ENCODE measurements around the gene KAT2B.
A peak's percentile ranks its signal among the peaks of the same experiment; 100 is the strongest.

Gene KAT2B

GRCh38 chr3:20130106-20130505, 89.9 kb downstream of the KAT2B start:
- DNase-seq (ENCODE audit: low read depth, low spot score): no peak
- no peak overlapping the region for H3K4me3 ChIP-seq (ENCODE audit: low read depth, low read length)
- in situ Hi-C loops (cut with HindIII; ENCODE audit: low sequenced_read_pairs): no loop called here
- no peak for TF ChIP-seq CTCF (IDR thresholded peaks at IDR 0.05; ENCODE audit: low read depth, low read length)

GRCh38 chr3:20136231-20136630, 96.0 kb downstream of the KAT2B start:
- in situ Hi-C loops (cut with HindIII; ENCODE audit: low sequenced_read_pairs): no loop called here
- no peak overlapping the region for H3K4me3 ChIP-seq (ENCODE audit: low read depth, low read length)
- TF ChIP-seq CTCF (IDR thresholded peaks at IDR 0.05; ENCODE audit: low read depth, low read length): no peak
- DNase-seq (ENCODE audit: low read depth, low spot score): peak; percentile 10

- DNase-seq (ENCODE audit: low read depth, low spot score): no peak
- TF ChIP-seq CTCF (IDR thresholded peaks at IDR 0.05; ENCODE audit: low read depth, low read length): no peak
- in situ Hi-C loops (cut with HindIII; ENCODE audit: low sequenced_read_pairs): no loop called here
- H3K4me3 ChIP-seq (ENCODE audit: low read depth, low read length): no peak overlapping the region
These were observed 97.4 kb downstream of the KAT2B start for GRCh38 chr3:20137647-20138046.

GRCh38 chr3:20140881-20141280, 100.6 kb downstream of the KAT2B start:
- no peak overlapping the region for H3K4me3 ChIP-seq (ENCODE audit: low read depth, low read length)
- TF ChIP-seq CTCF (IDR thresholded peaks at IDR 0.05; ENCODE audit: low read depth, low read length): no peak
- DNase-seq (ENCODE audit: low read depth, low spot score): no peak
- in situ Hi-C loops (cut with HindIII; ENCODE audit: low sequenced_read_pairs): no loop called here

GRCh38 chr3:20141316-20141715, 101.1 kb downstream of the KAT2B start:
- no peak overlapping the region for H3K4me3 ChIP-seq (ENCODE audit: low read depth, low read length)
- no peak for DNase-seq (ENCODE audit: low read depth, low spot score)
- in situ Hi-C loops (cut with HindIII; ENCODE audit: low sequenced_read_pairs): no loop called here
- TF ChIP-seq CTCF (IDR thresholded peaks at IDR 0.05; ENCODE audit: low read depth, low read length): no peak

GRCh38 chr3:20141851-20142250, 101.6 kb downstream of the KAT2B start:
- in situ Hi-C loops (cut with HindIII; ENCODE audit: low sequenced_read_pairs): no loop called here
- no peak overlapping the region for H3K4me3 ChIP-seq (ENCODE audit: low read depth, low read length)
- DNase-seq (ENCODE audit: low read depth, low spot score): peak; percentile 43
- TF ChIP-seq CTCF (IDR thresholded peaks at IDR 0.05; ENCODE audit: low read depth, low read length): no peak

- in situ Hi-C loops (cut with HindIII; ENCODE audit: low sequenced_read_pairs): no loop called here
- H3K4me3 ChIP-seq (ENCODE audit: low read depth, low read length): no peak overlapping the region
- no peak for TF ChIP-seq CTCF (IDR thresholded peaks at IDR 0.05; ENCODE audit: low read depth, low read length)
- DNase-seq (ENCODE audit: low read depth, low spot score): no peak
These were observed 102.3 kb downstream of the KAT2B start for GRCh38 chr3:20142517-20142916.
